NK-92 (cell line): ENCODE data around the gene IL2RA.
"Not testable (repeated sequence)": the region's sequence is repeated elsewhere in the genome, so short reads cannot be mapped to it uniquely, and the experiment has no call there.

Experiments
- DNase-seq: peaks from one replicate; lab custom pipeline; 2025; ENCODE audit not compliant: unreplicated experiment; lab: John Stamatoyannopoulos, UW

Gene IL2RA

DNA sequence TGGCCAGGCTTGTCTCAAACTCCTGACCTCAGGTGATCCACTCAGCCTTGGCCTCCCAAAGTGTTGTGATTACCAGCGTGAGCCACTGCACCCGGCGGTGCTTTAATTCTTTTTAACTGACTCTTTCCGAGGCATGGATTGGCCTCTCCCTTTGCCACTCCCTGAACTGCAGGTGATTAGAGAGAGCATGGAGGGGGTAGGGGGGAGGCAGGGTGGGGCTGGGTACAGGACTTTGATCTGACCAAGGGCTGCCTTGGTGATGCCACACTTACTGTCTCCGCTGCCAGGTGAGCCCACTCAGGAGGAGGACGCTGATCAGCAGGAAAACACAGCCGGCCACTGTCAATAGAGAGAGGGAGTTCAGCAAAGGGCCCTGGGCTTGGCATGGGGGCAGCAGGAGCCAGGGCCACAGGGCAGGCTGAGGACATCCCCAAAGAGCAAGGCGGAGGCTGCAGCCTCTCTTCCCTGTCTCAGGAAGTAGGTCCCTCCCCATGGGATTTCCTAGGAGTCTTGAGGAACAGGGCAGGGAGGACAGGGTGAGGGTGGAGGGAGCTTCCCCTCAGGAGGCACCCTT, 44.3 kb downstream of the IL2RA start:
- DNase-seq: no peak

- DNase-seq: no peak
Measured at GRCh38 chr10:6014241-6014761, 47.9 kb downstream of the IL2RA start.

DNA sequence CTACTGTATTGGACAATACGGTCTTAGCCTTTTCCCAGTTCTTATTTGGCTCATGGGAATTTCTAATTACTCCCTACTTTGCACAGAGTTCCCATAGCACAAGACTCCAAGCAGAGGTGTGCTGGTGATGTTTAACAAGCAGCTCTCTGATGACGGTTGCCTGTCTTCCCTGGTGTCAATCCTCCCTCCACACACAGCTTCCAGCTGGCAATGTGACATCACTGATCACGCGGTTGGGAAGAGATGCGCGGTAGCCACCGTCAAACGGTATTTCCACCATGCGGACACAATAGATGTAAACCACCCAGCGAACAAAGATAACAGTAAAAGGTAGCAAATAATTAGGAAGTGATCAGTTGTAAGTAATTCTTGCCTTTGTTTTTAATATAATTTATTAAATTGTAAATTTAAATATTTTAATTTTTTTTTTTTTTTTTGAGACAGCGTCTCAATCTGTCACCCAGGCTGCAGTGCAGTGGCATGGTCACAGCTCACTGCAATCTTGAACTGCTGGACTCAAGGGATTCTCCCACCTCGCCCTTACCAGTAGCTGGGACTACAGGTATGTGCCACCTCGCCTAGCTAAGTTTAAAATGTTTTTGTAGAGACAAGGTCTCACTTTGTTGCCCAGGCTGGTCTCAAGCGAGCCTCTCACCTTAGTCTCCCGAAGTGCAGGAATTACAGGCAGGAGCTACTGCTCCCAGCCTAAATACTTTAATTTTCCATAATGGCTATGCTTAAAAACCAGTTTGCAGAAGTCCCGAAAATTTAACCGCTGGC, 48.6 kb downstream of the IL2RA start:
- no peak for DNase-seq

DNA sequence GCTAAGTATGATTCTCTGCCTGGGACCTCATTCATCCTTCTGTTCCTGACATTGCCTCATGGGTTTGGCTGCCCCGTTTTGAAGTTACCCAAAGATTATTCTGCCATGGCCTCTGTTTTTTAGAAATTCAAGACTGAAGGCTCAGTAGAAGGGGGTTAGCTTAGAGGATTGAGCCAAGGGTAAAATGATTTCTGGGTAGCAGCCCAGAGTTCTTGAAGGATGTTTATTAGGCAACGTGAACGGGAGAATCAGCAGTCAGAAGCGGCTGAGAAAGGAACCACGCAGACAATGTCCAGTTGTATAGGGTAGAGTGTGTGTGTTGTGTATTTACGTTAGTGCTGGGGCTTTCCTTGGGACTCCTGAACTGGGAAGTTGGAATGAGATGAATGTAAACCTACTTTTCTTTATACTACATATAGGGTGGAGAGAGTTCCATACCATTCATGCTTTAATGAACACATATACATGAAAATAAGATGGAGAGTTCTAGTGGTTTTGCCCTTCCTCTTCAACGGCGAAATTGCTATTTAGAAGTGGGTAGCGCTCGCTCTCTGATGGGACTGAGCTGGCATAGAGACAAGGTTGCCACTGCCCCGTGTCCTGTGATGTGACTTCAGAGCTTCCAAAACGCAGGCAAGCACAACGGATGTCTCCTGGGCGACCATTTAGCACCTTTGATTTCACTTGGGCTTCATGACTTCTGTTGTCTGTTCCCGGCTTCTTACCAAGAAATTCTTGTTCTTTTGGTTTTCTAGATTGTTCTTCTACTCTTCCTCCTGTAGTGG, 49.9 kb downstream of the IL2RA start:
- no peak for DNase-seq

GRCh38 chr10:6011558-6011957, 50.6 kb downstream of the IL2RA start:
- no peak for DNase-seq

DNA sequence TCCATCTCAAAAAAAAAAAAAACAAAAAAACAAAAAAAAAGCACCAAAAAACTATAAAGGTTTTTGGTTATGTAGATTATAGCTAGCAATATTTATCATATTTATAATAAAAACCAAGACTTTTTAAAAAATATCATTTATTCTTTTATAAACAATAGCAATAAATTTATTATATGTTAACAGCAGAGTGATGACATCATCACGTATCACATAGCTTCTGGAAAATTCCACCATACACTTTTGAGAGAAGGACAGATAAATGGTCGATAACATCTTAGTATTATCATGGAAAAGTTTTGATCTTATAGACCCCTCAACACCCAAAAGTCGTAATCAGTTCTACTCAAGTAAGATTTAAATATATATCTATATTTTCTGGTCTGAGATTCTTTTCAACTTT, 51.6 kb downstream of the IL2RA start:
- no peak for DNase-seq

DNA sequence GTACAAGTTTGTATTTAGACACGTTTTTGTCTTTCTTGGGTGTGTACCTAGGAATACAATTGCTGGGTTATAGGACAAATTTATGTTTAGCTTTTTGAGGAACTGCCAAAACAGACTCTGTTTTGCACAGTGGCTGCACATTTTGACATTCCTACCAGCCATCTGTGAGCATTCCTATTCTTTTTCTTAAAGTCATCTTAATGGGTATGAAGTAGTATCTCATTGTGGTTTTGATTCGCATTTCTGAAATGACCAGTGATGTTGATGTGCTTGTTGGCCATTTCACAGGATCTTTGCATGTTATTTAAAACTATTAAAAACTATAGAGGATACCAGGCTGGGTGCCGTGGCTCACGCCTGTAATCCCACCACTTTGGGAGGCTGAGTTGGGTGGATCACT, 52.2 kb downstream of the IL2RA start:
- no peak for DNase-seq

- DNase-seq: no peak
Measured at GRCh38 chr10:6009150-6009549, 53.0 kb downstream of the IL2RA start.

DNA sequence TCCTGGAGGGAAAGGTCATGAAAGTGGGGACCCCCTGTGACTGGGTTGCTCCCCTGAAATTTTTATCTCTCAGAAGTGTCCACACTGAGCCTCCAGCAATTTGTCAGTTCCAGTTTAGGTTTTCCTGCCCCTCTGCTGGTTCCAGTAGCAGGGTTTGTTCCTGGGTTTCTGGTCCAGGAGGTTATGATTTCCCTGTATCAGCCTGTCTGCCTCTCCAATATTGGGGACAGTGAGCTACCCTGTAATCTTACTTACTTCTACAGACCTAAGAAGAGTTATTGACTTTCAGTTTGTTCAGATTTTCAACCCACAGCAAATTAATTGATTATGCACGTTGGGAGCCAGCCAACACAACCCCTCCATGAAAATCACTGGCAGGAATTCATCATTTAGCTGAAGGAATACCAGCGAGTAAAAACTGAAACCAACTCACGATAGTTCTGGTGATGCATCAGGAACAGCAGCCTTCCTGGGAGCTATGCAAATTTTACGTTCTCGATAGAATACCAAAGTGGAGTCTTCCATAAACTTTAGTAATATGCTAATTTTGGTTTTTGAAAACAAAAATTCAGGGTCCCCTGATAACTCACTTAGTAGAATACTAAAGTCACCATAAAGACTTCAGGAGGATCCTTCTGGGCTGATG, 53.5 kb downstream of the IL2RA start:
- DNase-seq: no peak

- DNase-seq: no peak
Measured at GRCh38 chr10:6006991-6007390, 55.2 kb downstream of the IL2RA start.

- no peak for DNase-seq
Measured at GRCh38 chr10:6006546-6006945, 55.6 kb downstream of the IL2RA start.

DNA sequence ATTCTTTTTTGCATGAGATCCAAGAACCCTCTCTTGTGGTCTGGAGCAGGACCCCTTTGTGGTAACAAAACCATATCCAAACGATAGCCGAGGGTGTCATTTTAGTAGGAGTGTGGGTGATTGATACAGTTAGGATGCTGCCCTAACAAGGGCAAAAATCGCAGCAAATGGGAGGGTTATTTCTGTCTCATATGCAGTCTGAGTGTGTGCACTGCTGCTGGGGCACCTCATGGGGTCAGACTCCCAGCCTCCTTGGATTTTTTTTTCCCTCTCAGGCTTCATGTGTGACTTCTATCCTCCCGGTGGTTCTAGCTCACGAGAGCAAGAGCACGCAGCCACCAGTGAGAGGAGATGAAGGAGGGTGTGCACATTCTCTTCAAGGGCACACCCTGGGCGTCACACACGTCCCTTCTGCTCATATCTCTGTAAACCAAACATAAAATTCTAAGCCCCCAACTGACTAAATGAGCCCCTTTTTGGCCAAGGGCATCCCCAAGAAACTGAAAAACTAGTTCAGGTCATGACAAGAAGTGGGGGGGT, 56.2 kb downstream of the IL2RA start:
- DNase-seq: no peak

DNA sequence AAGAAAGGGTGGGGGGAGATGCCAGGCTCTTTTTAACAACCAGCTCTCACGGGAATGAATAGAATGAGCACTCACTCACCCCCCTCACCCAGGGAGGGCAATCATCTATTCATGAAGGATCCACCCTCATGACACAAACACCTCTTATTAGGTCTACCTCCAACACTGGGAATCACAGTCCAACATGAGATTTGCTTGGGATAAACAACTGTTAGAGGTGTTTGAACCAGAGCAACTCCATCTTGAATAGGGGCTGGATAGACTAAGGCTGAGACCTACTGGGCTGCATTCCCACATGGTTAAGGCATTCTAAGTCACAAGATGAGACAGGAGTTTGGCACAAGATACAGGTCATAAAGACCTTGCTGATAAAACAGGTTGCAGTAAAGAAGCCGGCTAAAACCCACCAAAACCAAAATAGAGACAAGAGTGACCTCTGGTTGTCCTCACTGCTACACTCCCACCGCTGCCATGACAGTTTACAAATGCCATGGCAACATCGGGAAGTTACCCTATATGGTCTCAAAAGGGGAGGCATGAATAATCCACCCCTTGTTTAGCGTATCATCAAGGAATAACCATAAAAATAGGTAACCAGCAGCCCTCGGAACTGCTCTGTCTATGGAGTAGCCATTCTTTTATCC, 56.9 kb downstream of the IL2RA start:
- DNase-seq: not testable (repeated sequence)

GRCh38 chr10:6002809-6003510, 59.2 kb downstream of the IL2RA start:
- DNase-seq: no peak

DNA sequence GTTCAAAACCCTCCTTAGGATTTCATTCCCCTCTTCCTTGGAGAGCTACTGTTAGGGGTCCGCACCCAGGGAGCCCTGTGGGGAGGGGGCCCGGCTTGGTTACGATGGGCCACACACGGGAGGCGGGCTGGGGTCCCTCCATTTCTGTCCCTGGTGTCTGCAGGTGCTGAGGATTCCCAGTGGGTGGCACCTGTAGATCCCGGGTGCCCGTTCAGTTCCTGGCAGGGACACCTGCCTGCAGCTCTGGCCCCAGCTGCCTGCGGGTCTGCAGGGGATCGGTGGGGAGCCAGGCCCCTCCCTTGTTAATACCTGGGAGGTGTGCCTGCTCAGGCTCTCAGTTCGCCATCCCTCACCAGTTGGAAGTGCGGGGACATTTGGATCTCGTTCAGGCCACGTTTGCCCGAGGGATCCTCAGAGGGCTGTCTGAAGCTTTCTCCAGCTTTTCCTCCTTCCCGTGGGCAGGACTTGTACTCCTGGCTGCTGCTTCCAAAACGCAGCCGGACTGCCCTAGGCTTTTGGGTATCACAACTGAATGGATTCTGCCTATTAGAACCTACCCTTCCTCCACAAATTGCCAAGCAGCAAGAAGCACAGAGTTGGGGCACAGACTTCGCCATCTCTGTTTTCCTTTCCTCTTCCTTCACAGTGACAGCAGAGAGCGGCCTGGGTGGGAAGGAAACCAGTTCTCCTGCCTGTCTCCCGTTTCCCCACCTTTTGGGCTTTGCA, 62.6 kb downstream of the IL2RA start:
- no peak for DNase-seq

- DNase-seq: no peak
Measured at GRCh38 chr10:5996696-5997095, 65.5 kb downstream of the IL2RA start.

DNA sequence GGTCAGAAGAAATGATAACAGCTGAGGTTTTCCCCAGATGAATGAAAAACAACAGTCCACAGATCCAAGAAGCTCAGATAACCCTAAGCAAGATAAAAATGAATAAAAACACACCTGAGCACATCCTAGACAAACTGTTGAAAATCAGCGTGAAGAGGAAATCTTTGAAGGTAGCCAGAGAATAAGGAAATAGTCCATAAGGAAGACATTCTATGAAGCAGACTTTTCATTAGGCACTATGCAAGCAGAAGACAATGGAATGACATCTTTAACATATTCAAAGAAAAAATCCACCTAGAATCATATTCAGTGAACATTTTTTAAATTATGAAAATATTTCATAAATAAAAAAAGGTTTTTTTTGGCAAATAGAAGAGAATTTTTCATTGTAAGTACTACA, 69.8 kb downstream of the IL2RA start:
- DNase-seq: no peak

- DNase-seq: no peak
Measured at GRCh38 chr10:5991708-5992107, 70.5 kb downstream of the IL2RA start.

DNA sequence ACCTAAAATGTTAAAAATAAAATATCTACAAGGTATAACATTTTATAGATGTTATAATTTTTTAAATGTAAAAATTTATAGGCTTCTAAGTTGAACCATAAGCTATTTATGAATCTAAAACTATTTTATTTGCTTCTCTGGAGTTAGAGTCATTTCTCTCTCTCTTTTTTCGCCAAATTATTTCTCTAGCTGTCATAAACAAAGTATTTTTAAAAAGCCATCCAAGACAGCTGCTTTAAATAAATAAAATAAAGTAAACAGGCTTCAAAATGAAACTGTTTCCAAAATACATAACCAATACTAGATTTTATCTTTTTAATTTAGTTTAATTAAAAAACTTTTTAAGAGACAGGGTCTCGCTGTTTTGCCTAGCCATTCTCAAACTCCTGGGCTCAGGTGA, 72.4 kb downstream of the IL2RA start:
- DNase-seq: no peak
